BLaER1 treated with 17β-estradiol and CSF1 and Interleukin-3, amounts not matched to agents 10 nM and 100 nM (cell line): ENCODE results near the gene PRKAB1.

Experiments
- H3K27ac ChIP-seq, 11 experiments: shearing (Covaris generic); formaldehyde crosslinking; 2 replicates each; pipeline ENCODE4 v1.8.1; 2022
- H3K27me3 ChIP-seq, 11 experiments: shearing (Covaris generic); formaldehyde crosslinking; 2 replicates each; pipeline ENCODE4 v1.8.1; 2022
- H3K36me3 ChIP-seq, 11 experiments: shearing (Covaris generic); formaldehyde crosslinking; 2 replicates each; pipeline ENCODE4 v1.8.1; 2022
- H3K4me1 ChIP-seq, 10 experiments: shearing (Covaris generic); formaldehyde crosslinking; 2 replicates each; pipeline ENCODE4 v1.8.1; 2022
- H3K4me2 ChIP-seq, 11 experiments: shearing (Covaris generic); formaldehyde crosslinking; 2 replicates each; pipeline ENCODE4 v1.8.1; 2022
- H3K4me3 ChIP-seq, 10 experiments: shearing (Covaris generic); formaldehyde crosslinking; 2 replicates each; pipeline ENCODE4 v1.8.1; 2022
- H3K9ac ChIP-seq, 11 experiments: shearing (Covaris generic); formaldehyde crosslinking; 2 replicates each; pipeline ENCODE4 v1.8.1; 2022
- H3K9me3 ChIP-seq, 11 experiments: shearing (Covaris generic); formaldehyde crosslinking; replicated peaks in 1 of 11; 2 replicates each; pipeline ENCODE4 v1.8.1; 2022
- H4K20me1 ChIP-seq, 11 experiments: shearing (Covaris generic); formaldehyde crosslinking; 2 replicates each; pipeline ENCODE4 v1.8.1; 2022
- Cebpa-rat ChIP-seq, 11 experiments: shearing (Covaris generic); IDR thresholded peaks; 2 replicates each; pipeline ENCODE4 v1.8.1; 2022

The PRKAB1 gene

GRCh38 chr12:119725523-119725922 lies 57.6 kb downstream of the PRKAB1 start:
- no peak overlapping the region for H3K4me2 ChIP-seq
- no peak overlapping the region for H3K4me3 ChIP-seq
- no peak overlapping the region for H3K9ac ChIP-seq
- no peak overlapping the region for H3K27ac ChIP-seq
- H3K9me3 ChIP-seq: no peaks in the 10 kb centered on the region
- peaks cover 0 to 95% (median 76%) of the 10 kb centered on the region in 11 experiments; a peak in 21 of 22 replicates for H3K36me3 ChIP-seq
- no peaks in the 10 kb centered on the region for H3K27me3 ChIP-seq
- no peaks in the 10 kb centered on the region for H4K20me1 ChIP-seq
- H3K4me1 ChIP-seq: peaks cover 0 to under 1% (median 0%) of the 10 kb centered on the region in 10 experiments; a peak in 1 of 20 replicates
- TF ChIP-seq Cebpa-rat (IDR thresholded peaks at IDR 0.05): no peak

GRCh38 chr12:119727600-119728443 lies 59.9 kb downstream of the PRKAB1 start:
- H3K27ac ChIP-seq: no peak overlapping the region
- H3K4me3 ChIP-seq: no peak overlapping the region
- no peak overlapping the region for H3K4me2 ChIP-seq
- peaks cover 0 to 11% (median 0%) of the 10 kb centered on the region in 10 experiments; a peak in 4 of 20 replicates for H3K4me1 ChIP-seq
- no peaks in the 10 kb centered on the region for H4K20me1 ChIP-seq
- no peak for TF ChIP-seq Cebpa-rat (IDR thresholded peaks at IDR 0.05)
- H3K9ac ChIP-seq: no peak overlapping the region
- H3K9me3 ChIP-seq: no peaks in the 10 kb centered on the region
- peaks cover 0 to 94% (median 77%) of the 10 kb centered on the region in 11 experiments; a peak in 21 of 22 replicates for H3K36me3 ChIP-seq
- H3K27me3 ChIP-seq: no peaks in the 10 kb centered on the region

GRCh38 chr12:119728444-119728745 lies 60.5 kb downstream of the PRKAB1 start:
- no peak for TF ChIP-seq Cebpa-rat (IDR thresholded peaks at IDR 0.05)
- Histone ChIP-seq H3K36me3 (peaks cover 0 to 94% (median 82%) of the 10 kb centered on the region in 11 experiments; a peak in 21 of 22 replicates), H3K27me3 (no peaks in the 10 kb centered on the region)

GRCh38 chr12:119729871-119730270 lies 61.9 kb downstream of the PRKAB1 start:
- no peak overlapping the region for H3K9ac ChIP-seq
- H3K9me3 ChIP-seq: no peaks in the 10 kb centered on the region
- peaks cover 0 to 11% (median 0%) of the 10 kb centered on the region in 10 experiments; a peak in 4 of 20 replicates for H3K4me1 ChIP-seq
- no peak for TF ChIP-seq Cebpa-rat (IDR thresholded peaks at IDR 0.05)
- H3K4me2 ChIP-seq: no peak overlapping the region
- no peaks in the 10 kb centered on the region for H3K27me3 ChIP-seq
- no peaks in the 10 kb centered on the region for H4K20me1 ChIP-seq
- H3K36me3 ChIP-seq: peaks cover 9 to 97% (median 89%) of the 10 kb centered on the region in 11 experiments
- no peak overlapping the region for H3K27ac ChIP-seq
- no peak overlapping the region for H3K4me3 ChIP-seq

More at GRCh38 chr12:119728444-119728745, 60.5 kb downstream of the PRKAB1 start:
- H3K27ac ChIP-seq: no peak overlapping the region
- peaks cover 0 to 11% (median 0%) of the 10 kb centered on the region in 10 experiments; a peak in 4 of 20 replicates for H3K4me1 ChIP-seq
- no peaks in the 10 kb centered on the region for H4K20me1 ChIP-seq
- no peaks in the 10 kb centered on the region for H3K9me3 ChIP-seq
- no peak overlapping the region for H3K4me2 ChIP-seq
- no peak overlapping the region for H3K9ac ChIP-seq
- no peak overlapping the region for H3K4me3 ChIP-seq

GRCh38 chr12:119730381-119730780 lies 62.4 kb downstream of the PRKAB1 start:
- no peaks in the 10 kb centered on the region for H3K27me3 ChIP-seq
- H3K9me3 ChIP-seq: no peaks in the 10 kb centered on the region
- H3K4me1 ChIP-seq: peaks cover 0 to 11% (median 0%) of the 10 kb centered on the region in 10 experiments; a peak in 4 of 20 replicates
- H3K27ac ChIP-seq: no peak overlapping the region
- no peak overlapping the region for H3K4me3 ChIP-seq
- no peaks in the 10 kb centered on the region for H4K20me1 ChIP-seq
- TF ChIP-seq Cebpa-rat (IDR thresholded peaks at IDR 0.05): no peak
- no peak overlapping the region for H3K9ac ChIP-seq
- no peak overlapping the region; a peak in 1 of 22 replicates for H3K4me2 ChIP-seq
- peaks cover 9 to 98% (median 93%) of the 10 kb centered on the region in 11 experiments for H3K36me3 ChIP-seq
